Activated naive CD4-positive, alpha-beta T cell treated with anti-CD3 and anti-CD28 coated beads, Interleukin-2, amount 10 ng/mL, durations not matched to agents 7 days and 5 days (primary cell): ENCODE results near the gene ARHGAP22.

Experiments
- CTCF ChIA-PET: fragments of 350-600 bp; sonication (Branson Sonifier 250); formaldehyde crosslinking; loops from one replicate; lab custom pipeline; 2021; ENCODE audit warnings: antibody characterized with exemption; lab: Charles Lee
- DNase-seq: peaks from one replicate; pipeline ENCODE4 v3.0.0-alpha.2; 2020
- H3K27ac Mint-ChIP-seq: one replicate; pipeline ENCODE4 v1.8.0; 2021; ENCODE audit warnings: mild to moderate bottlenecking, moderate library complexity, mixed read lengths
- H3K27me3 Mint-ChIP-seq: one replicate; pipeline ENCODE4 v1.8.0; 2021; ENCODE audit warnings: mild to moderate bottlenecking, mixed read lengths
- H3K36me3 Mint-ChIP-seq: one replicate; pipeline ENCODE4 v1.8.0; 2021; ENCODE audit warnings: mixed read lengths
- H3K4me1 Mint-ChIP-seq: one replicate; pipeline ENCODE4 v1.8.0; 2021; ENCODE audit warnings: mixed read lengths
- H3K4me3 Mint-ChIP-seq: one replicate; pipeline ENCODE4 v1.8.0; 2021; ENCODE audit warnings: mild to moderate bottlenecking, moderate library complexity, mixed read lengths
- H3K9me3 Mint-ChIP-seq: one replicate; pipeline ENCODE4 v1.8.0; 2021; ENCODE audit warnings: mixed read lengths

Gene ARHGAP22

GRCh38 chr10:48607356-48608278 is 2.7 kb upstream of the ARHGAP22 start:
- H3K27me3 Mint-ChIP-seq: peaks cover 57% of the 10 kb centered on the region
- CTCF ChIA-PET: interaction anchor here (0.8 to 4.2 kb wide), 9 partner anchors 8 to 244 kb away, joined by 3 to 42 read pairs (median 5); no protein-coding TSS in a partner anchor
- H3K9me3 Mint-ChIP-seq: no peaks in the 10 kb centered on the region
- H3K27ac Mint-ChIP-seq: no peak overlapping the region
- H3K4me3 Mint-ChIP-seq: no peak overlapping the region
- DNase-seq: no peak
- H3K4me1 Mint-ChIP-seq: no peaks in the 10 kb centered on the region
- H3K36me3 Mint-ChIP-seq: no peaks in the 10 kb centered on the region

GRCh38 chr10:48606530-48607355 is 1.9 kb upstream of the ARHGAP22 start:
- CTCF ChIA-PET: interaction anchor here (0.8 to 4.2 kb wide), 5 partner anchors 9 to 243 kb away, joined by 3 to 42 read pairs (median 5); no protein-coding TSS in a partner anchor
- DNase-seq: no peak
- H3K27me3 Mint-ChIP-seq: peaks cover 60% of the 10 kb centered on the region
- H3K36me3 Mint-ChIP-seq: no peaks in the 10 kb centered on the region
- no peak overlapping the region for H3K4me3 Mint-ChIP-seq
- no peaks in the 10 kb centered on the region for H3K4me1 Mint-ChIP-seq
- H3K9me3 Mint-ChIP-seq: no peaks in the 10 kb centered on the region
- no peak overlapping the region for H3K27ac Mint-ChIP-seq

- Mint-ChIP-seq H3K36me3 (no peaks in the 10 kb centered on the region), H3K4me1 (no peaks in the 10 kb centered on the region), H3K27me3 (peaks cover 63% of the 10 kb centered on the region), H3K4me3 (no peak overlapping the region), H3K9me3 (no peaks in the 10 kb centered on the region), H3K27ac (no peak overlapping the region)
- CTCF ChIA-PET: interaction anchor here (0.8 to 4.2 kb wide), 4 partner anchors 9 to 242 kb away, joined by 3 to 42 read pairs (median 5); no protein-coding TSS in a partner anchor
- no peak for DNase-seq
Measured at GRCh38 chr10:48605786-48606529, 1.1 kb upstream of the ARHGAP22 start.

GRCh38 chr10:48604039-48604990 is 558 bp downstream of the ARHGAP22 start:
- Mint-ChIP-seq H3K27me3 (peaks cover 62% of the 10 kb centered on the region), H3K4me3 (no peak overlapping the region), H3K27ac (no peak overlapping the region), H3K9me3 (no peaks in the 10 kb centered on the region), H3K4me1 (no peaks in the 10 kb centered on the region), H3K36me3 (no peaks in the 10 kb centered on the region)
- DNase-seq: no peak
- CTCF ChIA-PET: interaction anchor here (1.3 kb wide), 1 partner anchor 11 kb away, joined by 5 read pairs; no protein-coding TSS in a partner anchor

GRCh38 chr10:48603421-48604038 is 1.3 kb downstream of the ARHGAP22 start:
- Mint-ChIP-seq H3K27me3 (peaks cover 66% of the 10 kb centered on the region), H3K4me3 (no peak overlapping the region), H3K9me3 (no peaks in the 10 kb centered on the region), H3K36me3 (no peaks in the 10 kb centered on the region), H3K4me1 (no peaks in the 10 kb centered on the region), H3K27ac (no peak overlapping the region)
- CTCF ChIA-PET: no interaction called here
- DNase-seq: no peak

- H3K4me1 Mint-ChIP-seq: no peaks in the 10 kb centered on the region
- no peak overlapping the region for H3K27ac Mint-ChIP-seq
- no peaks in the 10 kb centered on the region for H3K36me3 Mint-ChIP-seq
- DNase-seq: no peak
- no peaks in the 10 kb centered on the region for H3K9me3 Mint-ChIP-seq
- CTCF ChIA-PET: no interaction called here
- H3K4me3 Mint-ChIP-seq: no peak overlapping the region
- H3K27me3 Mint-ChIP-seq: peaks cover 63% of the 10 kb centered on the region
Measured at GRCh38 chr10:48602401-48603135, 2.3 kb downstream of the ARHGAP22 start.

- Mint-ChIP-seq H3K9me3 (no peaks in the 10 kb centered on the region), H3K27ac (no peak overlapping the region), H3K27me3 (peaks cover 55% of the 10 kb centered on the region), H3K4me3 (no peak overlapping the region), H3K4me1 (no peaks in the 10 kb centered on the region), H3K36me3 (no peaks in the 10 kb centered on the region)
- no peak for DNase-seq
- CTCF ChIA-PET: no interaction called here
Measured at GRCh38 chr10:48601789-48602188, 3.1 kb downstream of the ARHGAP22 start.

- Mint-ChIP-seq H3K9me3 (no peaks in the 10 kb centered on the region), H3K27ac (no peak overlapping the region), H3K4me1 (no peaks in the 10 kb centered on the region), H3K27me3 (peaks cover 46% of the 10 kb centered on the region), H3K4me3 (no peak overlapping the region), H3K36me3 (no peaks in the 10 kb centered on the region)
- no peak for DNase-seq
- CTCF ChIA-PET: interaction anchor here (1.6 kb wide), 1 partner anchor 56 kb away, joined by 6 read pairs; no protein-coding TSS in a partner anchor
Measured at GRCh38 chr10:48600645-48601505, 4.0 kb downstream of the ARHGAP22 start.

- Mint-ChIP-seq H3K36me3 (no peaks in the 10 kb centered on the region), H3K4me1 (no peaks in the 10 kb centered on the region), H3K4me3 (no peak overlapping the region), H3K9me3 (no peaks in the 10 kb centered on the region), H3K27ac (no peak overlapping the region), H3K27me3 (peaks cover 35% of the 10 kb centered on the region)
- CTCF ChIA-PET: interaction anchor here (1.6 kb wide), 1 partner anchor 57 kb away, joined by 6 read pairs; no protein-coding TSS in a partner anchor
- DNase-seq: no peak
Measured at GRCh38 chr10:48599830-48600134, 5.1 kb downstream of the ARHGAP22 start.

GRCh38 chr10:48598936-48599829 is 5.7 kb downstream of the ARHGAP22 start:
- H3K36me3 Mint-ChIP-seq: no peaks in the 10 kb centered on the region
- CTCF ChIA-PET: interaction anchor here (1.6 to 1.7 kb wide), 2 partner anchors 57 kb away, joined by 3 to 6 read pairs; no protein-coding TSS in a partner anchor
- no peaks in the 10 kb centered on the region for H3K4me1 Mint-ChIP-seq
- no peaks in the 10 kb centered on the region for H3K9me3 Mint-ChIP-seq
- H3K27me3 Mint-ChIP-seq: peaks cover 29% of the 10 kb centered on the region
- H3K4me3 Mint-ChIP-seq: no peak overlapping the region
- no peak overlapping the region for H3K27ac Mint-ChIP-seq
- no peak for DNase-seq
